Astrocyte (in vitro differentiated cells and primary cell): ENCODE results near the gene FBP1. TPM values are rescaled to one million over a fixed set of nuclear protein-coding genes. Genes with fewer than 3 reads are reported as not detected.
A peak's percentile ranks its signal among the peaks of the same experiment; 100 is the strongest.

Source experiments
- DNase-seq: peaks from one replicate; pipeline ENCODE4 v3.0.0-alpha.2; 2010; ENCODE audit warnings: low read depth
- FAIRE-seq: peaks from 2 replicates; lab custom pipeline; 2011; peaks lifted over from hg19 to GRCh38; lab: Jason Lieb, UNC
- H2AFZ ChIP-seq: 2 replicates; pipeline ENCODE4 v1.6.0; 2012; ENCODE audit warnings: low read depth, low read length, inconsistent platforms
- H3K27ac ChIP-seq: 2 replicates; pipeline ENCODE4 v1.5.1; 2011; ENCODE audit warnings: low read depth, low read length, inconsistent platforms
- H3K27me3 ChIP-seq: 2 replicates; pipeline ENCODE4 v1.6.0; 2011; ENCODE audit warnings: low read length, inconsistent platforms; ENCODE audit not compliant: insufficient read depth
- H3K36me3 ChIP-seq: 2 replicates; pipeline ENCODE4 v1.5.1; 2011; ENCODE audit warnings: low read length, inconsistent platforms; ENCODE audit not compliant: insufficient read depth
- H3K4me1 ChIP-seq: 2 replicates; pipeline ENCODE4 v1.5.1; 2011; ENCODE audit warnings: low read length, inconsistent platforms; ENCODE audit not compliant: insufficient read depth
- H3K4me2 ChIP-seq: 2 replicates; pipeline ENCODE4 v1.6.0; 2012; ENCODE audit warnings: low read length, inconsistent platforms
- H3K4me3 ChIP-seq: 2 replicates; pipeline ENCODE4 v1.5.1; 2011; ENCODE audit warnings: low read depth, mild to moderate bottlenecking, low read length, inconsistent platforms; ENCODE audit not compliant: insufficient read depth
- H3K79me2 ChIP-seq: 2 replicates; pipeline ENCODE4 v1.6.0; 2012; ENCODE audit warnings: mild to moderate bottlenecking, low read length, inconsistent platforms; ENCODE audit not compliant: insufficient read depth
- H3K9ac ChIP-seq: 2 replicates; pipeline ENCODE4 v1.6.0; 2012; ENCODE audit warnings: mild to moderate bottlenecking, low read length, inconsistent platforms
- H3K9me3 ChIP-seq: 2 replicates; pipeline ENCODE4 v1.5.1; 2012; ENCODE audit warnings: low read depth, mild to moderate bottlenecking, low read length, inconsistent platforms; ENCODE audit not compliant: insufficient read depth
- H4K20me1 ChIP-seq: 2 replicates; pipeline ENCODE4 v1.6.0; 2012; ENCODE audit warnings: low read length, inconsistent platforms; ENCODE audit not compliant: insufficient read depth
- H3K27ac Mint-ChIP-seq: one replicate; pipeline ENCODE4 v1.8.0; 2021; ENCODE audit warnings: mild to moderate bottlenecking, mixed read lengths; ENCODE audit not compliant: unreplicated experiment
- H3K27me3 Mint-ChIP-seq: one replicate; pipeline ENCODE4 v1.8.0; 2021; ENCODE audit warnings: low read depth, mixed read lengths; ENCODE audit not compliant: unreplicated experiment
- H3K36me3 Mint-ChIP-seq: one replicate; pipeline ENCODE4 v1.8.0; 2021; ENCODE audit warnings: low read depth, mixed read lengths; ENCODE audit not compliant: unreplicated experiment
- H3K4me1 Mint-ChIP-seq: one replicate; pipeline ENCODE4 v1.8.0; 2021; ENCODE audit warnings: low read depth, mixed read lengths; ENCODE audit not compliant: unreplicated experiment
- H3K4me3 Mint-ChIP-seq: one replicate; pipeline ENCODE4 v1.8.0; 2021; ENCODE audit warnings: mild to moderate bottlenecking, moderate library complexity, mixed read lengths; ENCODE audit not compliant: unreplicated experiment
- H3K9me3 Mint-ChIP-seq: one replicate; pipeline ENCODE4 v1.8.0; 2021; ENCODE audit warnings: mild to moderate bottlenecking, mixed read lengths; ENCODE audit not compliant: unreplicated experiment
- CTCF ChIP-seq: IDR thresholded peaks from 2 replicates; pipeline ENCODE4 v1.5.1; 2011; ENCODE audit warnings: low read depth, mild to moderate bottlenecking, inconsistent platforms, low read length, moderate library complexity; ENCODE audit not compliant: insufficient read depth
- EZH2 ChIP-seq: IDR thresholded peaks from 2 replicates; pipeline ENCODE4 v1.6.1; 2012; ENCODE audit warnings: mild to moderate bottlenecking, low read length, inconsistent platforms; ENCODE audit not compliant: insufficient read depth
- total RNA-seq: library from RNA; stranded (reverse); gene quantifications from 2 replicates; pipeline ENCODE4 v1.2.1, GENCODE V29; 2021

Gene FBP1
- total RNA-seq, 1 donor from 2014 or later = 0.25 TPM

GRCh38 chr9:94685359-94685758, 46.0 kb upstream of the FBP1 start:
- H3K4me2 ChIP-seq = no peak overlapping the region
- H3K9ac ChIP-seq = no peak overlapping the region
- no peak overlapping the region for H3K27ac ChIP-seq
- no peaks in the 10 kb centered on the region for H3K4me1 ChIP-seq
- no peak overlapping the region for H2AFZ ChIP-seq
- no peak overlapping the region for H3K4me3 ChIP-seq
- H3K9me3 Mint-ChIP-seq = peaks cover 2% of the 10 kb centered on the region
- H3K9me3 ChIP-seq = no peaks in the 10 kb centered on the region
- no peak for TF ChIP-seq EZH2
- TF ChIP-seq CTCF = no peak
- H3K27me3 Mint-ChIP-seq = no peaks in the 10 kb centered on the region
- H3K36me3 ChIP-seq = no peaks in the 10 kb centered on the region
- peaks cover 7% of the 10 kb centered on the region for H3K4me1 Mint-ChIP-seq
- H3K27me3 ChIP-seq = peaks cover 2% of the 10 kb centered on the region
- H3K4me3 Mint-ChIP-seq = no peak overlapping the region
- DNase-seq = no peak
- no peaks in the 10 kb centered on the region for H3K79me2 ChIP-seq
- FAIRE-seq = no peak
- H3K27ac Mint-ChIP-seq = no peak overlapping the region
- no peaks in the 10 kb centered on the region for H4K20me1 ChIP-seq
- H3K36me3 Mint-ChIP-seq = peaks cover 2% of the 10 kb centered on the region

GRCh38 chr9:94681508-94681907, 42.2 kb upstream of the FBP1 start:
- Histone ChIP-seq H3K9ac (peak overlapping the region; percentile 27), H3K27me3 (no peaks in the 10 kb centered on the region), H3K4me2 (no peak overlapping the region), H3K9me3 (no peaks in the 10 kb centered on the region), H3K36me3 (no peaks in the 10 kb centered on the region), H3K79me2 (no peaks in the 10 kb centered on the region), H2AFZ (peak overlapping the region; percentile 29), H3K4me1 (no peaks in the 10 kb centered on the region), H3K27ac (no peak overlapping the region), H4K20me1 (no peaks in the 10 kb centered on the region), H3K4me3 (no peak overlapping the region)
- peak; percentile 13 for FAIRE-seq
- TF ChIP-seq EZH2 = no peak
- peak; percentile 69 for TF ChIP-seq CTCF
- H3K27me3 Mint-ChIP-seq = no peaks in the 10 kb centered on the region
- peaks cover 7% of the 10 kb centered on the region for H3K4me1 Mint-ChIP-seq
- H3K36me3 Mint-ChIP-seq = peaks cover 2% of the 10 kb centered on the region
- DNase-seq = peak; percentile 65
- H3K27ac Mint-ChIP-seq = peak overlapping the region; percentile 64
- no peaks in the 10 kb centered on the region for H3K9me3 Mint-ChIP-seq
- peak overlapping the region; percentile 41 for H3K4me3 Mint-ChIP-seq

DNA sequence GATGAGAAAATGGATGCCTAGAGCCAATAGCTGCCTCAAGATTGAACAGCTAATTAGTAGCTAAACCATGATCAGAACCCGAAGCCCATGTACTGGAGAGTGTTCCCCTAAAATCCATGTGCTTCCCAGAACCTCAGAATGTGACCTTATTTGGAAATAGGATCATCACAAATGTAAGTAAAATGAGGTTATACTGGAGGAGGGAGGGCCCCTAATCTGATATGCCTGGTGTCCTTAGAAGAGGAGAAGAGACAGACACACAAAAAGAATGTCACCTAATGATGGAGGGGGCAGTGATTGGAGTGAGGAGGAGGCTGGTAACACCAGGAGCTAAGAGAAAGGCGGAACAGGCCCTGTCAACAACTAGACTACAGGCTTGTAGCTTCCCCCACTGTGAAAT, 41.3 kb upstream of the FBP1 start:
- Mint-ChIP-seq H3K9me3 (no peaks in the 10 kb centered on the region), H3K4me3 (no peak overlapping the region), H3K27ac (peak overlapping the region; percentile 41), H3K27me3 (no peaks in the 10 kb centered on the region), H3K4me1 (peaks cover 10% of the 10 kb centered on the region), H3K36me3 (peaks cover 2% of the 10 kb centered on the region)
- H3K27me3 ChIP-seq = no peaks in the 10 kb centered on the region
- FAIRE-seq = no peak
- no peaks in the 10 kb centered on the region for H4K20me1 ChIP-seq
- H3K4me1 ChIP-seq = peaks cover 2% of the 10 kb centered on the region
- no peak for TF ChIP-seq EZH2
- TF ChIP-seq CTCF = no peak
- no peak overlapping the region for H3K9ac ChIP-seq
- no peak overlapping the region for H2AFZ ChIP-seq
- DNase-seq = no peak
- H3K36me3 ChIP-seq = no peaks in the 10 kb centered on the region
- H3K4me3 ChIP-seq = no peak overlapping the region
- H3K4me2 ChIP-seq = no peak overlapping the region
- H3K9me3 ChIP-seq = no peaks in the 10 kb centered on the region
- no peak overlapping the region for H3K27ac ChIP-seq
- H3K79me2 ChIP-seq = no peaks in the 10 kb centered on the region
